VCaP (cell line): ENCODE results near the gene NFATC2IP.
"Not testable (repeated sequence)": the region's sequence is repeated elsewhere in the genome, so short reads cannot be mapped to it uniquely, and the experiment has no call there.

Source experiments
- H3K27ac ChIP-seq: fragments of 450-650 bp; 2 replicates; pipeline ENCODE4 v1.5.1; 2017
- TF ChIP-seq, protein P1 (sequence below): fragments of 450-650 bp; conservative IDR thresholded peaks from 2 replicates; pipeline ENCODE4 v1.5.1; 2017; ENCODE audit warnings: mild to moderate bottlenecking, moderate library complexity

The NFATC2IP gene

DNA sequence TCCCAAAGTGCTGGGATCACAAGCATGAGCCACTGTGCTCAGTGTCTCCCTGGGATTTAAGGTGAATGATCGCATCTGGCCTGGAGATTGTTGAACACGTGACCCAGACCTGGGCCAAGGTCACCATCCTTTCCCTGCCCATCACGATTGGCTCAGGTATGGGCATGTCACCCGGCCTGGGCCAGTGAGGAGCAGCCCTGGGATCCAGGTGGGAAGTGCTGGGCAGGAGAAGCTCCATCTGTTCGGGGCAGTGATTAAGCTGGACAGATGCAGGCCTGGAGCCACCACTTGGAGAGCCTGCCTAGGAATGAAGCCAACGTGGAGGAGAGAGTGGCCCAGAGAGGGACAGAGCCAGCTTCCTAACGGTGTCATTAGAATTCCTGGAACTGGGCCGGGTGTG is 41.0 kb downstream of the NFATC2IP start:
- TF ChIP-seq, protein P1, sequence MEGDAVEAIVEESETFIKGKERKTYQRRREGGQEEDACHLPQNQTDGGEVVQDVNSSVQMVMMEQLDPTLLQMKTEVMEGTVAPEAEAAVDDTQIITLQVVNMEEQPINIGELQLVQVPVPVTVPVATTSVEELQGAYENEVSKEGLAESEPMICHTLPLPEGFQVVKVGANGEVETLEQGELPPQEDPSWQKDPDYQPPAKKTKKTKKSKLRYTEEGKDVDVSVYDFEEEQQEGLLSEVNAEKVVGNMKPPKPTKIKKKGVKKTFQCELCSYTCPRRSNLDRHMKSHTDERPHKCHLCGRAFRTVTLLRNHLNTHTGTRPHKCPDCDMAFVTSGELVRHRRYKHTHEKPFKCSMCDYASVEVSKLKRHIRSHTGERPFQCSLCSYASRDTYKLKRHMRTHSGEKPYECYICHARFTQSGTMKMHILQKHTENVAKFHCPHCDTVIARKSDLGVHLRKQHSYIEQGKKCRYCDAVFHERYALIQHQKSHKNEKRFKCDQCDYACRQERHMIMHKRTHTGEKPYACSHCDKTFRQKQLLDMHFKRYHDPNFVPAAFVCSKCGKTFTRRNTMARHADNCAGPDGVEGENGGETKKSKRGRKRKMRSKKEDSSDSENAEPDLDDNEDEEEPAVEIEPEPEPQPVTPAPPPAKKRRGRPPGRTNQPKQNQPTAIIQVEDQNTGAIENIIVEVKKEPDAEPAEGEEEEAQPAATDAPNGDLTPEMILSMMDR = no peak

DNA sequence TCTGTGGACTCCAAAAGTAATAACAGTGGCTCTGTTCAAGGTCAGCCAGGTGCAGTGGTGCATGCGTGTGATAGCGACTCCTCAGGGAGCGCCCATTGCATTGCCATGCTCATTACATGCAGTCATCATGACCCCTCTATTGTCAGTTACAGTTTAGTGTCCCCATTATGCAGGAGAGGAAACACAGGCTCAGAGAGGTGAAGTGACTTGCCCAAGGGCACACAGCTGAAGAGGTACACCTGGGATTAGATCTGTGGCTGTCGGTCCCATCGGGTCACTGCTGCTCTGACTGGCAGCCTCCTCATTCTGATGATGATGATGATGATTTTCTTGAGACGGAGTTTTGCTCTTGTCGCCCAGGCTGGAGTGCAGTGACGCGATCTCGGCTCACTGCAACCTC is 41.8 kb downstream of the NFATC2IP start:
- H3K27ac ChIP-seq = no peak overlapping the region
- TF ChIP-seq, protein P1 = no peak

More for the DNA sequence above, 41.0 kb downstream of the NFATC2IP start:
- H3K27ac ChIP-seq = no peak overlapping the region

DNA sequence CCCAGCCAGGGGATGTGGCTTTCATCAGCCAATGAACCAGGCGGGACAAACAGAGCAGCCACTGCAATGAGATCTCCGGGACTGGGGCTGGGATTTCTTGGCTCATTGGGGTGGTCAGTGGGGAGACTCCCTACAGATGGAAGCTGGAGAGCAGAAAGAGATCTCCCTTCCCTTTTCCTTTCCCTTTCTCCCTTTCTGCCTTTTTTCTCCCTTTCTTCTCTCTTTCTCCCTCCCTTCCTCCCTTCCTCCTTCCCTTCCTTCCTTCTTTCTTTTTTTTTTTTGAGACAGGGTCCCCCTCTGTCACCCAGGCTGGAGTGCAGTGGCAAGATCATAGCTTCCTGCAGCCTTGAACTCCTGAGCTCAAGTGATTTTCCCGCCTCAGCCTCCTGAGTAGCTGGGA is 48.1 kb downstream of the NFATC2IP start:
- no peak overlapping the region for H3K27ac ChIP-seq
- TF ChIP-seq, protein P1 = no peak

DNA sequence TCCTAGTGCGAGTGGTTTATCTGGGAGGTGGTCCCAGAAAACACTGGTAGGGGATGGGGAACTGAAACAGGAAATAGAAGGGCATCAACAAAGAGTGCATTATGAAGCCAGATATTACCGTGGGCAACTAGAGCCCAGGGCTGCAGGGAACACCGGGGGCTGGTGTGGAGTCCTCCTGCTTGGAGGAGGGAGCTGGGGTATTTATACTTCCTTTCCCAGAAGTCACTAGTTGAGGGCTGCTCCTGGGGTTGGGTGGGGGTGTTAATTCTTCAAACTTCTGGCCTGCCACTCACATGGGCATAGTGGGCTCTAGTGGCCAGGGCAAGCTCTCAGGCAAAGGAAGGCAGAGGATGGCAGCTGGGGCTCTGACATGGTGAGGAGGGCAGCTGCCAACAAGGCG is 48.8 kb downstream of the NFATC2IP start:
- TF ChIP-seq, protein P1 = no peak
- no peak overlapping the region for H3K27ac ChIP-seq

DNA sequence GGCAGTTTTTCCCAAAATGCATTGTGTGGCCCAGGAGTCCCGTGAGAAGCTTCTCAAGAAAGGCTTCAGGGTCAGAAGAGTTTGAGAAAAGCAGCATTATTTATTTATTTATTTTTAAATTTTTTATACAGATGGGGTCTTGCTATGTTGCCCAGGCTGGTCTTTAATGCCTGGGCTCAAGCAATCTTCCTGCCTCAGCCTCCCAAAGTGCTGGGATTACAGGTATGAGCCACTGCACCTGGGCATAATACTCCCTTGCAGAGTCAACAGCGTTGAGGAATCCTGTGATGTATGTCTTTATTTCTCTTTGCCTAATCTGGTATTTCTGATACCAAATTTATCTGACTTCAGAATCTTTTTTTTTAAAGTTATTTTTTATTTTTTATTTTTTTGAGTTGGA is 49.3 kb downstream of the NFATC2IP start:
- TF ChIP-seq, protein P1 = no peak
- H3K27ac ChIP-seq = no peak overlapping the region

DNA sequence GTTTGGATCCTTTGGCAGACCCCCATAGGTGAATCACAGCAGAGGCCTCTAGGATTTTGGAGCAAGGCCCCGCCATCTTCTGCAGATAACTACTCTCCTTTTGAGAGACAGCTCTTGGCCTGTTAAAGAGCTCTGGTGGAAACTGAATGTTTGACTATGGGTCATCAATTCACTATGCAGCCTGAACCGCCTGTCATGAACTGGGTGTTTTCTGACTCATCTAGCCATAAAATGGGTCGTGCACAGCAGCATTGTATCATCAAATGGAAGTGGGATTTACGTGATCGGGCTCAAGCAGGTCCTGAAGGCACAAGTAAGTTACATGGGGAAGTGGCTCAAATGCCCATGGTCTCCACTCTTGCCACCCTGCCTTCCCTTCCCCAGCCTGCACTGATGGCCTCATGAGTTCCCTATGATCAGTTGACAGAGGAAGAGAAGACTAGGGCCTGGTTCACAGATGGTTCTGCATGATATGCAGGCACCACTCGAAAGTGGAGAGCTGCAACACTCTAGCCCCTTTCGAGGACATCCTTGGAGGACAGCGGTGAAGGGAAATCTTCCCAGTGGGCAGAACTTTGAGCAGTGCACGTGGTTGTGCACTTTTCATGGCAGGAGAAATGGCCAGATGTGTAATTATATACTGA is 53.9 kb downstream of the NFATC2IP start:
- H3K27ac ChIP-seq = not testable (repeated sequence)

DNA sequence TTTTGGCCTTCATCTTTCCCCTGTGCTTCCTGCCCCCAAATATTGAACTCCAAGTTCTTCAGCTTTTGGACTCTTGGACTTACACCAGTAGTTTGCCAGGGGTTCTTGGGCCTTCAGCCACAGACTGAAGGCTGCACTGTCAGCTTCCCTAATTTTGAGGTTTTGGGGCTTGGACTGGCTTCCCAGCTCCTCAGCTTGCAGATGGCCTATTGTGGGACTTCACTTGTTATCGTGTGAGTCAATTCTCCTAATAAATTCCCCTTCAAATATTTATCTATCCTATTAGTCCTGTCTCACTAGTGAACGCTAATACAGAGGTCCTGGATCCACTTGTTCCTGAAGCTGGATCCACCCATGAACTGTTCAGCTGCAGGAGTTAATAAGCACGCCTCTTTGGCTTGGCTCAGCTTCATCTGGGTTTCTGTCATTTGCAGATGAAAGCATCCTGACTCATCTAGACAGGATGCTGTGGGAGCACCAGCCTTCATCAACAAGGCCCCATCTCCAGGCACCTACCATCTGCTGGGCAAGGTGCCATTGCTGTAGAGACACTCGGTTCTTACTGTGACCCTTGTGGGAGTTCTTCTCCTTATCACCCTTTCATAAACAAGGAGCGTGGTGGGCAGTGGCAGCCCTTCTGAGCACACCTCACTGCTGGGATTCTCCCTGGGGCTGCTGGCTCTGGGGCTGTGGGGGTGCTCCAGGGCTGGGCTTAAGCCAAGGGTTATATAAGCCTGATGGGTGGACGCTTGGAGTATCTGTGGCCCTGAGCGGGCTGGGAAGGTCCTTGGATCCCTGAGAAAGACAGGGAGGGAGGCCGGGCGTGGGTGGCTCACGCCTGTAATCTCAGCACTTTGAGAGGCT is 57.2 kb downstream of the NFATC2IP start:
- H3K27ac ChIP-seq = no peak overlapping the region
- TF ChIP-seq, protein P1 = no peak
